HFFc6 (cell line): ENCODE data around the gene PUDP. TPM values are rescaled to one million over a fixed set of nuclear protein-coding genes. Genes with fewer than 3 reads are reported as not detected.

Source experiments
- DNase-seq: peaks from one replicate; pipeline ENCODE4 v3.0.0-alpha.2; 2018
- H3K27ac Mint-ChIP-seq: 2 replicates; pipeline ENCODE4 v1.8.0; 2020; ENCODE audit warnings: mild to moderate bottlenecking, mixed read lengths
- H3K27me3 Mint-ChIP-seq: 2 replicates; pipeline ENCODE4 v1.8.0; 2021; ENCODE audit warnings: mild to moderate bottlenecking, moderate library complexity, mixed read lengths; ENCODE audit not compliant: insufficient read depth
- H3K36me3 Mint-ChIP-seq: 2 replicates; pipeline ENCODE4 v1.8.0; 2021; ENCODE audit warnings: low read depth, mixed read lengths
- H3K4me1 Mint-ChIP-seq: 2 replicates; pipeline ENCODE4 v1.8.0; 2020; ENCODE audit warnings: low read depth, mixed read lengths
- H3K4me3 Mint-ChIP-seq: 2 replicates; pipeline ENCODE4 v1.8.0; 2020; ENCODE audit warnings: mild to moderate bottlenecking, moderate library complexity, mixed read lengths
- H3K9me3 Mint-ChIP-seq: 2 replicates; pipeline ENCODE4 v1.8.0; 2020; ENCODE audit warnings: mild to moderate bottlenecking, mixed read lengths
- long read RNA-seq: library from polyadenylated mRNA; unstranded; transcript quantifications from one replicate; pipeline ENCODE4 v2.0.0, GENCODE V29; 2019
- total RNA-seq, 6 experiments: library from RNA; stranded (reverse); fragmentation: NEBNext Ultra II Directional; extraction: Animal tissue kit (Norgen Biotek cat#: 25700); gene quantifications; 2 replicates in 1 of 6; 3 replicates in 5 of 6; pipeline ENCODE4 v1.2.3, GENCODE V29; 2021
- TF ChIP-seq, protein P1 (sequence below): fragments of 200-600 bp; sonication (generic); IDR thresholded peaks from 2 replicates; pipeline ENCODE4 v1.5.0; 2021; ENCODE audit warnings: antibody characterized with exemption, mild to moderate bottlenecking

PUDP gene
- 10 to 100 TPM; 23.6 to 30.9 (median 25.9) TPM for total RNA-seq
- long read RNA-seq, transcript PUDP-201 (4 exons, 2,140 nt), result major isoform, 37 of 43 reads
- long read RNA-seq, partial matches to known transcripts, result 4 of 43 reads
- long read RNA-seq, other reads (novel, unspliced or antisense), result 1 of 43 reads

DNA sequence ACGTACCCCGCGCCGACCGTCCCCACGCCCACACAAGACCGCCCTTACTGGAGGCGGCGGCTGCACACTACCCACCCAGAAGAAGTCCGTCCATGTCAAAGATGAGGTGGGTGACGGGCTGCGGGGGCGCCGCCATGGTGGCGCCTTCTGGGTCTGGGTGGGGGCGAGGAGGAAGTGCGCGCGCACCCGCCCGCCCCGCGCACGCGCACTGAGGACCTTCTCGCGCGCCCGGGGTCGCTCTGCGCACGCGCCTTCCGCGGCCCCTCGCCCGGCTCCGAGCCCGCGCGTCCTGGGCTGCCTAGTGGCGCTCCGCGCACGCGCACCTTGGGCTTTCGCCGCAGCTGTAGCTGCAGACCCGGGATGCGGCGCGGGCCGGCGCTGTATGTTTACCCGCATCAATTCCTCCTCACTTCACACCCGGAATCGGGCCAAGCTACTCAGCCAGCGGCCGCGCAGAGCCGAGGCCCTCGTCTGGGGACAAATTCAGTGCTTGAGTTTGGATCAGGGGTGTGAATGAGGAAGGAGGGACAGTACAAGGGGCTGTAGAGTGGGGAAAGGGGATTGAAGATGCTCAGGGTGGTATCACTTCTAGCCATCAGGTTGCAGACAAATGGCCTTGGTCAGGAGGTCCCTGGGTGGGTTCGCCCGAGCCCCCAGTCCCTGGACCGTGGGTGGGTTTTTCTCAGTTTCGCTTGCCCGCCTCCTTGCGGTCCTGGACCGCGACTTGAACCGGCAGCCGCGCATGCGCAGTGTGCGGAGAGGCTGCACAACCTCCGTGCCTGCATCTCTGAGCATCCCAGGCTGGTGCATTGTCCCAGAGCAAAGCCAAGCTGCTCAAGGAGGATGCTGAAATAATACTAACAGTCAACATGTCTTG lies at the start of gene PUDP:
Gene PUDP, minus strand, starts transcription at position 176 of the 877 bp plus-strand sequence. Its CDS starts 40 bp downstream, at position 136.
- H3K27me3 Mint-ChIP-seq, result no peaks in the 10 kb centered on the region
- no peaks in the 10 kb centered on the region for H3K9me3 Mint-ChIP-seq
- H3K27ac Mint-ChIP-seq, result peak within 1 kb of the TSS; percentile 89
- no peaks in the 10 kb centered on the region for H3K36me3 Mint-ChIP-seq
- DNase-seq, result peak; percentile 58
- TF ChIP-seq, protein P1, sequence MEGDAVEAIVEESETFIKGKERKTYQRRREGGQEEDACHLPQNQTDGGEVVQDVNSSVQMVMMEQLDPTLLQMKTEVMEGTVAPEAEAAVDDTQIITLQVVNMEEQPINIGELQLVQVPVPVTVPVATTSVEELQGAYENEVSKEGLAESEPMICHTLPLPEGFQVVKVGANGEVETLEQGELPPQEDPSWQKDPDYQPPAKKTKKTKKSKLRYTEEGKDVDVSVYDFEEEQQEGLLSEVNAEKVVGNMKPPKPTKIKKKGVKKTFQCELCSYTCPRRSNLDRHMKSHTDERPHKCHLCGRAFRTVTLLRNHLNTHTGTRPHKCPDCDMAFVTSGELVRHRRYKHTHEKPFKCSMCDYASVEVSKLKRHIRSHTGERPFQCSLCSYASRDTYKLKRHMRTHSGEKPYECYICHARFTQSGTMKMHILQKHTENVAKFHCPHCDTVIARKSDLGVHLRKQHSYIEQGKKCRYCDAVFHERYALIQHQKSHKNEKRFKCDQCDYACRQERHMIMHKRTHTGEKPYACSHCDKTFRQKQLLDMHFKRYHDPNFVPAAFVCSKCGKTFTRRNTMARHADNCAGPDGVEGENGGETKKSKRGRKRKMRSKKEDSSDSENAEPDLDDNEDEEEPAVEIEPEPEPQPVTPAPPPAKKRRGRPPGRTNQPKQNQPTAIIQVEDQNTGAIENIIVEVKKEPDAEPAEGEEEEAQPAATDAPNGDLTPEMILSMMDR, result peak; percentile 32
- H3K4me3 Mint-ChIP-seq, result peak within 1 kb of the TSS; percentile 88
- H3K4me1 Mint-ChIP-seq, result peaks cover 33% of the 10 kb centered on the region

GRCh38 chrX:7194606-7195005 lies 46.7 kb upstream of the PUDP start:
- H3K4me1 Mint-ChIP-seq, result no peaks in the 10 kb centered on the region
- H3K27me3 Mint-ChIP-seq, result no peaks in the 10 kb centered on the region
- no peaks in the 10 kb centered on the region for H3K9me3 Mint-ChIP-seq
- H3K36me3 Mint-ChIP-seq, result peaks cover 10% of the 10 kb centered on the region
- H3K4me3 Mint-ChIP-seq, result no peak overlapping the region
- H3K27ac Mint-ChIP-seq, result no peak overlapping the region
- TF ChIP-seq, protein P1, result no peak
- no peak for DNase-seq

GRCh38 chrX:7192871-7193270 lies 44.9 kb upstream of the PUDP start:
- no peaks in the 10 kb centered on the region for H3K9me3 Mint-ChIP-seq
- H3K4me3 Mint-ChIP-seq, result no peak overlapping the region
- H3K4me1 Mint-ChIP-seq, result peaks cover under 1% of the 10 kb centered on the region; the same call in 1 of the 2 replicates
- H3K36me3 Mint-ChIP-seq, result peaks cover 10% of the 10 kb centered on the region
- no peak overlapping the region for H3K27ac Mint-ChIP-seq
- no peak for DNase-seq
- H3K27me3 Mint-ChIP-seq, result peaks cover 2% of the 10 kb centered on the region; the same call in 1 of the 2 replicates
- TF ChIP-seq, protein P1, result no peak

GRCh38 chrX:7191681-7192110 lies 43.7 kb upstream of the PUDP start:
- Mint-ChIP-seq H3K9me3 (no peaks in the 10 kb centered on the region), H3K27ac (no peak overlapping the region), H3K4me1 (peaks cover 8% of the 10 kb centered on the region; the same call in 1 of the 2 replicates), H3K4me3 (no peak overlapping the region), H3K36me3 (peaks cover 5% of the 10 kb centered on the region; the same call in 1 of the 2 replicates), H3K27me3 (peaks cover 2% of the 10 kb centered on the region; the same call in 1 of the 2 replicates)
- TF ChIP-seq, protein P1, result peak; percentile 67
- no peak for DNase-seq

DNA sequence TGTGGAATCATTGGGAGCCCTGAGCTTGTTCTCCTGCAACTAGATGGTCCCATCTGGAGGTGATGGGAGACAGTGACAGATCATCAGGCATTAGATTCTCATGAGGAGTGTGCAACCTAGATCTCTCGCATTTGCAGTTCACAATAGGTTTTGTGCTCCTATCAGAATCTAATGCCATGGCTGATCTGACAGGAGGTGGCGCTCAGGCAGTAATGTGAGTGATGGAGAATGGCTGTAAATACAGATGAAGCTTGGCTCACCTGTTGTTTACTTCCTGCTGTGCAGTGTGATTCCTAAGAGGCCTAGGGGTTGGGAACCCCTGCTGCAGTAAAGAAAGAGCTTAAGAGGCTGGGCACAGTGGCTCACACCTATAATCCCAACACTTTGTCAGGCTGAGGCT lies 42.2 kb upstream of the PUDP start:
- Mint-ChIP-seq H3K4me1 (peaks cover 8% of the 10 kb centered on the region; the same call in 1 of the 2 replicates), H3K27ac (no peak overlapping the region), H3K9me3 (no peaks in the 10 kb centered on the region), H3K27me3 (peaks cover 2% of the 10 kb centered on the region; the same call in 1 of the 2 replicates), H3K36me3 (no peaks in the 10 kb centered on the region), H3K4me3 (no peak overlapping the region)
- TF ChIP-seq, protein P1, result no peak
- DNase-seq, result no peak
